ENCODE results near the gene HNRNPA3. TPM values are rescaled to one million over a fixed set of nuclear protein-coding genes. Genes with fewer than 3 reads are reported as not detected.

HNRNPA3 gene
- total RNA-seq (2021) (367 to 406 TPM (median 379 TPM) in 3 replicates), Bru-seq, nascent RNA (percentile 100 among the genes with signal in this experiment)
- long read RNA-seq, experiment 1, full-length matches to known transcripts, result 990 of 1,521 reads
- long read RNA-seq, experiment 1, partial matches to known transcripts, result 363 of 1,521 reads
- long read RNA-seq, experiment 1, other reads (novel, unspliced or antisense), result 168 of 1,521 reads
- long read RNA-seq, experiment 2, full-length matches to known transcripts, result 294 of 1,045 reads
- long read RNA-seq, experiment 2, partial matches to known transcripts, result 419 of 1,045 reads
- long read RNA-seq, experiment 2, other reads (novel, unspliced or antisense), result 332 of 1,045 reads
- long read RNA-seq, experiment 3, full-length matches to known transcripts, result 175 of 317 reads
- long read RNA-seq, experiment 3, partial matches to known transcripts, result 75 of 317 reads
- long read RNA-seq, experiment 3, other reads (novel, unspliced or antisense), result 67 of 317 reads

DNA sequence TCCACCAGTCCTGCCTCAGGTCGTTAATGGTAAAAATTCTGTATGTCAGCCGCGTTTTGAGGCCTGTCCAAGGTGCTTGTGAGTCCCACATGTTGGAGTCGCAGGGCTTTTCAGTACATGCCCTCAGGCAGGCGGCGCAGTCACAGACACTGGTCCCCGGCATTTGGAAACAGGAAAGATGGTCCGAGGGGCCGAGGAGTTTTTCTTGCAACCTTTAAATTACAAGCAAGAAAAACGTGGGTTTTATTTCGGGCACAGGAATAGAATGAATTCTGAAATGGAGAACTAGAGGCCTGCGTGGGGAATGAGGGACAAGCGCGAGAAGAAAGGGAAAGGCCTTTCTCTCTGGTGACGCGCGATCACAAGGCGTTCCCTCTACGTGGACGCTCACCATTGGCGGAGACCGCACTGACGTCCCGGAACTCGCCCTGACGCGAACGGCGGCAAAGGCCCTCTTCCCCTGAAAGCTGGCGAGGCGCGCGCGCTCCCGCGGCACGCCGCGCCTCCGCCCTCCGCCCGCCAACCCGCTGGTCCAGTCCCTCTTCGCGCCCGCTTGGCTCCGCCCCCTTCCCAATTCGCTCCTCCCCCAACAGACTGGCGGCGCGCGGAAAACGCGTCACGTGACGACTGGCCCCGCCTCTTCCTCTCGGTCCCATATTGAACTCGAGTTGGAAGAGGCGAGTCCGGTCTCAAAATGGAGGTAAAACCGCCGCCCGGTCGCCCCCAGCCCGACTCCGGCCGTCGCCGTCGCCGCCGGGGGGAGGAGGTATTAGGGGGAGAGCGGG lies at the start of gene HNRNPA3:
TSS of gene HNRNPA3 (plus strand) at position 689 of the 785 bp plus-strand sequence. CDS start at position 695, 6 bp downstream.
- POLR2A ChIA-PET, result interaction anchor here (0.5 to 1.7 kb wide), 8 partner anchors 9 to 539 kb away, joined by 3 to 14 read pairs (median 6); partner anchors contain the start of gene NFE2L2
- TF ChIP-seq, protein P1, sequence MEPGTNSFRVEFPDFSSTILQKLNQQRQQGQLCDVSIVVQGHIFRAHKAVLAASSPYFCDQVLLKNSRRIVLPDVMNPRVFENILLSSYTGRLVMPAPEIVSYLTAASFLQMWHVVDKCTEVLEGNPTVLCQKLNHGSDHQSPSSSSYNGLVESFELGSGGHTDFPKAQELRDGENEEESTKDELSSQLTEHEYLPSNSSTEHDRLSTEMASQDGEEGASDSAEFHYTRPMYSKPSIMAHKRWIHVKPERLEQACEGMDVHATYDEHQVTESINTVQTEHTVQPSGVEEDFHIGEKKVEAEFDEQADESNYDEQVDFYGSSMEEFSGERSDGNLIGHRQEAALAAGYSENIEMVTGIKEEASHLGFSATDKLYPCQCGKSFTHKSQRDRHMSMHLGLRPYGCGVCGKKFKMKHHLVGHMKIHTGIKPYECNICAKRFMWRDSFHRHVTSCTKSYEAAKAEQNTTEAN (CRISPR knock-in tag; IDR thresholded peaks at IDR 0.05), result 0 out of 2 replicates have a peak, but pooled peaks have one; percentile 14
- TF ChIP-seq NFYB (CRISPR knock-in tag; conservative IDR thresholded peaks at IDR 0.05; ENCODE audit: low read depth) (peak; percentile 60; the same call in 1 of the 2 replicates), ATF1 (CRISPR knock-in tag; IDR thresholded peaks at IDR 0.05) (0 out of 2 replicates have a peak, but pooled peaks have one; percentile 68), JUN (CRISPR knock-in tag; IDR thresholded peaks at IDR 0.05) (no peak), CREM (CRISPR knock-in tag; IDR thresholded peaks at IDR 0.05) (peak; percentile 91), OVOL2 (CRISPR knock-in tag; IDR thresholded peaks at IDR 0.05; ENCODE audit: borderline replicate concordance) (peak; percentile 25; the same call in 1 of the 2 replicates), MYBL2 (CRISPR knock-in tag; IDR thresholded peaks at IDR 0.05) (0 out of 2 replicates have a peak, but pooled peaks have one; percentile 28)
- TF ChIP-seq, protein P2, sequence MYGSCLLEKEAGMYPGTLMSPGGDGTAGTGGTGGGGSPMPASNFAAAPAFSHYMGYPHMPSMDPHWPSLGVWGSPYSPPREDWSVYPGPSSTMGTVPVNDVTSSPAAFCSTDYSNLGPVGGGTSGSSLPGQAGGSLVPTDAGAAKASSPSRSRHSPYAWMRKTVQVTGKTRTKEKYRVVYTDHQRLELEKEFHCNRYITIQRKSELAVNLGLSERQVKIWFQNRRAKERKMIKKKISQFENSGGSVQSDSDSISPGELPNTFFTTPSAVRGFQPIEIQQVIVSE (CRISPR knock-in tag; IDR thresholded peaks at IDR 0.05; ENCODE audit: borderline replicate concordance), result no peak
- TF ChIP-seq, protein P3, sequence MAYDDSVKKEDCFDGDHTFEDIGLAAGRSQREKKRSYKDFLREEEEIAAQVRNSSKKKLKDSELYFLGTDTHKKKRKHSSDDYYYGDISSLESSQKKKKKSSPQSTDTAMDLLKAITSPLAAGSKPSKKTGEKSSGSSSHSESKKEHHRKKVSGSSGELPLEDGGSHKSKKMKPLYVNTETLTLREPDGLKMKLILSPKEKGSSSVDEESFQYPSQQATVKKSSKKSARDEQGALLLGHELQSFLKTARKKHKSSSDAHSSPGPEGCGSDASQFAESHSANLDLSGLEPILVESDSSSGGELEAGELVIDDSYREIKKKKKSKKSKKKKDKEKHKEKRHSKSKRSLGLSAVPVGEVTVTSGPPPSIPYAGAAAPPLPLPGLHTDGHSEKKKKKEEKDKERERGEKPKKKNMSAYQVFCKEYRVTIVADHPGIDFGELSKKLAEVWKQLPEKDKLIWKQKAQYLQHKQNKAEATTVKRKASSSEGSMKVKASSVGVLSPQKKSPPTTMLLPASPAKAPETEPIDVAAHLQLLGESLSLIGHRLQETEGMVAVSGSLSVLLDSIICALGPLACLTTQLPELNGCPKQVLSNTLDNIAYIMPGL (CRISPR knock-in tag; IDR thresholded peaks at IDR 0.05), result 0 out of 2 replicates have a peak, but pooled peaks have one; percentile 41
- TF ChIP-seq, protein P4, sequence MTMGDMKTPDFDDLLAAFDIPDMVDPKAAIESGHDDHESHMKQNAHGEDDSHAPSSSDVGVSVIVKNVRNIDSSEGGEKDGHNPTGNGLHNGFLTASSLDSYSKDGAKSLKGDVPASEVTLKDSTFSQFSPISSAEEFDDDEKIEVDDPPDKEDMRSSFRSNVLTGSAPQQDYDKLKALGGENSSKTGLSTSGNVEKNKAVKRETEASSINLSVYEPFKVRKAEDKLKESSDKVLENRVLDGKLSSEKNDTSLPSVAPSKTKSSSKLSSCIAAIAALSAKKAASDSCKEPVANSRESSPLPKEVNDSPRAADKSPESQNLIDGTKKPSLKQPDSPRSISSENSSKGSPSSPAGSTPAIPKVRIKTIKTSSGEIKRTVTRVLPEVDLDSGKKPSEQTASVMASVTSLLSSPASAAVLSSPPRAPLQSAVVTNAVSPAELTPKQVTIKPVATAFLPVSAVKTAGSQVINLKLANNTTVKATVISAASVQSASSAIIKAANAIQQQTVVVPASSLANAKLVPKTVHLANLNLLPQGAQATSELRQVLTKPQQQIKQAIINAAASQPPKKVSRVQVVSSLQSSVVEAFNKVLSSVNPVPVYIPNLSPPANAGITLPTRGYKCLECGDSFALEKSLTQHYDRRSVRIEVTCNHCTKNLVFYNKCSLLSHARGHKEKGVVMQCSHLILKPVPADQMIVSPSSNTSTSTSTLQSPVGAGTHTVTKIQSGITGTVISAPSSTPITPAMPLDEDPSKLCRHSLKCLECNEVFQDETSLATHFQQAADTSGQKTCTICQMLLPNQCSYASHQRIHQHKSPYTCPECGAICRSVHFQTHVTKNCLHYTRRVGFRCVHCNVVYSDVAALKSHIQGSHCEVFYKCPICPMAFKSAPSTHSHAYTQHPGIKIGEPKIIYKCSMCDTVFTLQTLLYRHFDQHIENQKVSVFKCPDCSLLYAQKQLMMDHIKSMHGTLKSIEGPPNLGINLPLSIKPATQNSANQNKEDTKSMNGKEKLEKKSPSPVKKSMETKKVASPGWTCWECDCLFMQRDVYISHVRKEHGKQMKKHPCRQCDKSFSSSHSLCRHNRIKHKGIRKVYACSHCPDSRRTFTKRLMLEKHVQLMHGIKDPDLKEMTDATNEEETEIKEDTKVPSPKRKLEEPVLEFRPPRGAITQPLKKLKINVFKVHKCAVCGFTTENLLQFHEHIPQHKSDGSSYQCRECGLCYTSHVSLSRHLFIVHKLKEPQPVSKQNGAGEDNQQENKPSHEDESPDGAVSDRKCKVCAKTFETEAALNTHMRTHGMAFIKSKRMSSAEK (CRISPR knock-in tag; IDR thresholded peaks at IDR 0.05; ENCODE audit: borderline replicate concordance), result peak; percentile 16; the same call in 1 of the 2 replicates
- TF ChIP-seq, protein P5, sequence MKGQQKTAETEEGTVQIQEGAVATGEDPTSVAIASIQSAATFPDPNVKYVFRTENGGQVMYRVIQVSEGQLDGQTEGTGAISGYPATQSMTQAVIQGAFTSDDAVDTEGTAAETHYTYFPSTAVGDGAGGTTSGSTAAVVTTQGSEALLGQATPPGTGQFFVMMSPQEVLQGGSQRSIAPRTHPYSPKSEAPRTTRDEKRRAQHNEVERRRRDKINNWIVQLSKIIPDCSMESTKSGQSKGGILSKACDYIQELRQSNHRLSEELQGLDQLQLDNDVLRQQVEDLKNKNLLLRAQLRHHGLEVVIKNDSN (CRISPR knock-in tag; IDR thresholded peaks at IDR 0.05), result peak; percentile 92
- TF ChIP-seq, protein P6, sequence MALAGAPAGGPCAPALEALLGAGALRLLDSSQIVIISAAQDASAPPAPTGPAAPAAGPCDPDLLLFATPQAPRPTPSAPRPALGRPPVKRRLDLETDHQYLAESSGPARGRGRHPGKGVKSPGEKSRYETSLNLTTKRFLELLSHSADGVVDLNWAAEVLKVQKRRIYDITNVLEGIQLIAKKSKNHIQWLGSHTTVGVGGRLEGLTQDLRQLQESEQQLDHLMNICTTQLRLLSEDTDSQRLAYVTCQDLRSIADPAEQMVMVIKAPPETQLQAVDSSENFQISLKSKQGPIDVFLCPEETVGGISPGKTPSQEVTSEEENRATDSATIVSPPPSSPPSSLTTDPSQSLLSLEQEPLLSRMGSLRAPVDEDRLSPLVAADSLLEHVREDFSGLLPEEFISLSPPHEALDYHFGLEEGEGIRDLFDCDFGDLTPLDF (CRISPR knock-in tag; IDR thresholded peaks at IDR 0.05), result peak; percentile 66; the same call in 1 of the 2 replicates
- TF ChIP-seq, protein P7, sequence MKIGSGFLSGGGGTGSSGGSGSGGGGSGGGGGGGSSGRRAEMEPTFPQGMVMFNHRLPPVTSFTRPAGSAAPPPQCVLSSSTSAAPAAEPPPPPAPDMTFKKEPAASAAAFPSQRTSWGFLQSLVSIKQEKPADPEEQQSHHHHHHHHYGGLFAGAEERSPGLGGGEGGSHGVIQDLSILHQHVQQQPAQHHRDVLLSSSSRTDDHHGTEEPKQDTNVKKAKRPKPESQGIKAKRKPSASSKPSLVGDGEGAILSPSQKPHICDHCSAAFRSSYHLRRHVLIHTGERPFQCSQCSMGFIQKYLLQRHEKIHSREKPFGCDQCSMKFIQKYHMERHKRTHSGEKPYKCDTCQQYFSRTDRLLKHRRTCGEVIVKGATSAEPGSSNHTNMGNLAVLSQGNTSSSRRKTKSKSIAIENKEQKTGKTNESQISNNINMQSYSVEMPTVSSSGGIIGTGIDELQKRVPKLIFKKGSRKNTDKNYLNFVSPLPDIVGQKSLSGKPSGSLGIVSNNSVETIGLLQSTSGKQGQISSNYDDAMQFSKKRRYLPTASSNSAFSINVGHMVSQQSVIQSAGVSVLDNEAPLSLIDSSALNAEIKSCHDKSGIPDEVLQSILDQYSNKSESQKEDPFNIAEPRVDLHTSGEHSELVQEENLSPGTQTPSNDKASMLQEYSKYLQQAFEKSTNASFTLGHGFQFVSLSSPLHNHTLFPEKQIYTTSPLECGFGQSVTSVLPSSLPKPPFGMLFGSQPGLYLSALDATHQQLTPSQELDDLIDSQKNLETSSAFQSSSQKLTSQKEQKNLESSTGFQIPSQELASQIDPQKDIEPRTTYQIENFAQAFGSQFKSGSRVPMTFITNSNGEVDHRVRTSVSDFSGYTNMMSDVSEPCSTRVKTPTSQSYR (CRISPR knock-in tag; IDR thresholded peaks at IDR 0.05), result peak; percentile 2; the same call in 1 of the 2 replicates
- TF ChIP-seq, protein P8, sequence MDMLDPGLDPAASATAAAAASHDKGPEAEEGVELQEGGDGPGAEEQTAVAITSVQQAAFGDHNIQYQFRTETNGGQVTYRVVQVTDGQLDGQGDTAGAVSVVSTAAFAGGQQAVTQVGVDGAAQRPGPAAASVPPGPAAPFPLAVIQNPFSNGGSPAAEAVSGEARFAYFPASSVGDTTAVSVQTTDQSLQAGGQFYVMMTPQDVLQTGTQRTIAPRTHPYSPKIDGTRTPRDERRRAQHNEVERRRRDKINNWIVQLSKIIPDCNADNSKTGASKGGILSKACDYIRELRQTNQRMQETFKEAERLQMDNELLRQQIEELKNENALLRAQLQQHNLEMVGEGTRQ (CRISPR knock-in tag; IDR thresholded peaks at IDR 0.05), result peak; percentile 94
- TF ChIP-seq, protein P9, sequence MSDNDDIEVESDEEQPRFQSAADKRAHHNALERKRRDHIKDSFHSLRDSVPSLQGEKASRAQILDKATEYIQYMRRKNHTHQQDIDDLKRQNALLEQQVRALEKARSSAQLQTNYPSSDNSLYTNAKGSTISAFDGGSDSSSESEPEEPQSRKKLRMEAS (CRISPR knock-in tag; IDR thresholded peaks at IDR 0.05), result peak; percentile 44; the same call in 1 of the 2 replicates
- TF ChIP-seq, protein P10, sequence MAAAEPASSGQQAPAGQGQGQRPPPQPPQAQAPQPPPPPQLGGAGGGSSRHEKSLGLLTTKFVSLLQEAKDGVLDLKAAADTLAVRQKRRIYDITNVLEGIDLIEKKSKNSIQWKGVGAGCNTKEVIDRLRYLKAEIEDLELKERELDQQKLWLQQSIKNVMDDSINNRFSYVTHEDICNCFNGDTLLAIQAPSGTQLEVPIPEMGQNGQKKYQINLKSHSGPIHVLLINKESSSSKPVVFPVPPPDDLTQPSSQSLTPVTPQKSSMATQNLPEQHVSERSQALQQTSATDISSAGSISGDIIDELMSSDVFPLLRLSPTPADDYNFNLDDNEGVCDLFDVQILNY (CRISPR knock-in tag; IDR thresholded peaks at IDR 0.05), result peak; percentile 93

More for the DNA sequence above, at the start of gene HNRNPA3:
- DNase-seq (ENCODE audit: low spot score) (peak; percentile 99), ATAC-seq (peak; percentile 91)
- Mint-ChIP-seq H3K27ac (peak within 1 kb of the TSS; percentile 100), H3K9me3 (no peaks in the 10 kb centered on the region), H3K4me3 (peak within 1 kb of the TSS; percentile 99), H3K36me3 (peaks cover 36% of the 10 kb centered on the region), H3K27me3 (ENCODE audit: low read depth) (peaks cover 2% of the 10 kb centered on the region; the same call in 1 of the 2 replicates), H3K4me1 (peaks cover 53% of the 10 kb centered on the region)
- CTCF ChIA-PET, result interaction anchor here (0.6 to 1.7 kb wide), 7 partner anchors 11 to 64 kb away, joined by 3 to 11 read pairs (median 3); partner anchors contain the start of gene NFE2L2

All from WTC11 (cell line).